Endometrial microvascular endothelial cells (primary cell): ENCODE data around the gene LRRC4B. TPM values are rescaled to one million over a fixed set of nuclear protein-coding genes. Genes with fewer than 3 reads are reported as not detected.

Experiments used
- in situ Hi-C: cut with HindIII; loops from 2 replicates; pipeline ENCODE4 v1.10.0; 2017; ENCODE audit warnings: low sequenced_read_pairs, low pct_unique_long_range_greater_than_20kb; ENCODE audit errors: inconsistent ontology term
- total RNA-seq: library from RNA; depleted of rRNA; stranded (reverse); fragments of >200 nt; gene quantifications from one replicate; pipeline ENCODE4 v1.2.3, GENCODE V29; 2015; ENCODE audit errors: inconsistent ontology term

LRRC4B gene
- total RNA-seq, 1 donor from 2014 or later, result not detected

GRCh38 chr19:50556282-50557008 lies 11.8 kb downstream of the LRRC4B start:
- in situ Hi-C loops, result no loop called here

- in situ Hi-C loops, result no loop called here
These were observed 12.6 kb downstream of the LRRC4B start for GRCh38 chr19:50555450-50556281.

- in situ Hi-C loops, result no loop called here
These were observed 13.2 kb downstream of the LRRC4B start for GRCh38 chr19:50555033-50555432.

- in situ Hi-C loops, result no loop called here
These were observed 14.0 kb downstream of the LRRC4B start for GRCh38 chr19:50554212-50554611.

- in situ Hi-C loops, result no loop called here
These were observed 15.0 kb downstream of the LRRC4B start for GRCh38 chr19:50553134-50553703.

GRCh38 chr19:50552540-50552939 lies 15.7 kb downstream of the LRRC4B start:
- in situ Hi-C loops, result no loop called here

GRCh38 chr19:50551715-50552187 lies 16.5 kb downstream of the LRRC4B start:
- in situ Hi-C loops, result no loop called here

- in situ Hi-C loops, result no loop called here
These were observed 17.1 kb downstream of the LRRC4B start for GRCh38 chr19:50551034-50551714.

GRCh38 chr19:50550594-50550966 lies 17.7 kb downstream of the LRRC4B start:
- in situ Hi-C loops, result no loop called here

GRCh38 chr19:50549927-50550593 lies 18.2 kb downstream of the LRRC4B start:
- in situ Hi-C loops, result no loop called here

- in situ Hi-C loops, result no loop called here
These were observed 18.9 kb downstream of the LRRC4B start for GRCh38 chr19:50549059-50549926.

GRCh38 chr19:50548191-50549058 lies 19.8 kb downstream of the LRRC4B start:
- in situ Hi-C loops, result no loop called here

GRCh38 chr19:50547385-50548190 lies 20.6 kb downstream of the LRRC4B start:
- in situ Hi-C loops, result no loop called here

- in situ Hi-C loops, result no loop called here
These were observed 21.6 kb downstream of the LRRC4B start for GRCh38 chr19:50546527-50547221.

- in situ Hi-C loops, result no loop called here
These were observed 25.3 kb downstream of the LRRC4B start for GRCh38 chr19:50542943-50543342.

- in situ Hi-C loops, result no loop called here
These were observed 30.4 kb downstream of the LRRC4B start for GRCh38 chr19:50537769-50538230.
